Activated CD8-positive, alpha-beta T cell treated with anti-CD3 and anti-CD28 coated beads, Interleukin-2, amount 10 ng/mL, durations not matched to agents 7 days and 5 days (primary cell): ENCODE measurements around the gene CACNB2. TPM values are rescaled to one million over a fixed set of nuclear protein-coding genes. Genes with fewer than 3 reads are reported as not detected.
"Not testable (repeated sequence)": the region's sequence is repeated elsewhere in the genome, so short reads cannot be mapped to it uniquely, and the experiment has no call there.

ENCODE experiments used
- ATAC-seq: fragments of 150-1000 bp; cut with Tn5 transposase; one replicate; pipeline ENCODE4 v1.10.0; 2021; ENCODE audit warnings: moderate library complexity
- CTCF ChIA-PET: fragments of 350-600 bp; sonication (Branson Sonifier 250); formaldehyde crosslinking; loops from one replicate; lab custom pipeline; 2021; ENCODE audit warnings: antibody characterized with exemption; lab: Charles Lee
- POLR2A ChIA-PET: fragments of 350-600 bp; sonication (Branson Sonifier 250); formaldehyde crosslinking; loops from one replicate; lab custom pipeline; 2021; ENCODE audit warnings: antibody characterized with exemption; lab: Charles Lee
- DNase-seq: peaks from one replicate; pipeline ENCODE4 v3.0.0-alpha.2; 2020
- H3K27ac Mint-ChIP-seq: one replicate; pipeline ENCODE4 v1.8.0; 2021; ENCODE audit warnings: mild to moderate bottlenecking, mixed read lengths
- H3K27me3 Mint-ChIP-seq: one replicate; pipeline ENCODE4 v1.8.0; 2021; ENCODE audit warnings: low read depth, mixed read lengths
- H3K36me3 Mint-ChIP-seq: one replicate; pipeline ENCODE4 v1.8.0; 2021; ENCODE audit warnings: low read depth, mixed read lengths
- H3K4me1 Mint-ChIP-seq: one replicate; pipeline ENCODE4 v1.8.0; 2021; ENCODE audit warnings: low read depth, mixed read lengths
- H3K4me3 Mint-ChIP-seq: one replicate; pipeline ENCODE4 v1.8.0; 2021; ENCODE audit warnings: mild to moderate bottlenecking, mixed read lengths
- H3K9me3 Mint-ChIP-seq: one replicate; pipeline ENCODE4 v1.8.0; 2022; ENCODE audit warnings: mixed read lengths; ENCODE audit not compliant: insufficient read depth
- total RNA-seq, 2 experiments: library from RNA; stranded (reverse); gene quantifications; one replicate each; pipeline ENCODE4 v1.2.3, GENCODE V29; 2021

Gene CACNB2
- total RNA-seq, 2 experiments from 2014 or later = not detected

DNA sequence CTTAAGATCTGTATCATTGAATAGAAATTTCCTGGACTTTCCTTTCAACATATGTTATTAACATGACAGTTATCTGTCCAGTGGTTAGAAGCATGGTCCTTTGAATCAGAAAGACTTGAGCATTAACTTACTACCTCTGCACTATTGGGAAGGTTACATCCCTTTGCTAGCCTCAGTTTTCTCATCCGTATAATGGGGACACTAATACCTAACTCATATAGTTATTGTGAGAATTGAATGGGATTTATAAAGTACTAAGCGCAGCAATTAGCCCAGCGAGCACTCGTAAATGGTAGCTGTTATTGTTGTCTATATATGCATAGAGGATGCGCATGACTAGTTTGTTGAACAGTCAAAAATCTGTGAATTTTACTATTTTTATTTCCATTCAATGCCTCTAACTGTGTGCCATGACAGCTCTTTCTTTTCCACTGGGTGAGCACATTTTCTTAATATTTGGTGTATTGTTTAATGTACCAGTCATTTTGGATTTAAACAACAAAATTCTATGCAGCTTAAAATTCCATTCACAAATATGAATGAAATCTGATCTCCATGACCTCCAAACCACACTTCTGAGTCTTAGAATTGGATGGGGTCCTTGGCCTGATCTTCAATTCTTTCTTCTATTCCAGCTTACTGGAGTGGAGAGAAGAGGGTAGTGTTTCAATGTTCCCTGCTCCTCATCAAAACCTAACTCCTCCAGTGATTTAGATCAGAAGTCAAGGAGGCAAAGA, 65.0 kb downstream of the CACNB2 start:
- H3K9me3 Mint-ChIP-seq = no peaks in the 10 kb centered on the region
- ChIA-PET POLR2A (no interaction called here), CTCF (interaction anchor here (0.7 kb wide), 1 partner anchor 53 kb away, joined by 3 read pairs; no protein-coding TSS in a partner anchor)
- H3K27me3 Mint-ChIP-seq = peaks cover 3% of the 10 kb centered on the region
- H3K36me3 Mint-ChIP-seq = no peaks in the 10 kb centered on the region
- H3K4me3 Mint-ChIP-seq = no peak overlapping the region
- H3K27ac Mint-ChIP-seq = no peak overlapping the region
- DNase-seq (no peak), ATAC-seq (no peak)
- H3K4me1 Mint-ChIP-seq = no peaks in the 10 kb centered on the region

- POLR2A ChIA-PET, H3K4me1 Mint-ChIP-seq, CTCF ChIA-PET, H3K36me3 Mint-ChIP-seq, H3K27ac Mint-ChIP-seq, H3K27me3 Mint-ChIP-seq, ATAC-seq, H3K4me3 Mint-ChIP-seq, DNase-seq, H3K9me3 Mint-ChIP-seq: not testable (repeated sequence)
Measured at GRCh38 chr10:18208186-18208585, 68.0 kb downstream of the CACNB2 start.

- Mint-ChIP-seq H3K9me3 (no peaks in the 10 kb centered on the region), H3K4me1 (no peaks in the 10 kb centered on the region), H3K36me3 (no peaks in the 10 kb centered on the region), H3K27ac (no peak overlapping the region), H3K27me3 (no peaks in the 10 kb centered on the region), H3K4me3 (no peak overlapping the region)
- ChIA-PET CTCF (no interaction called here), POLR2A (no interaction called here)
- DNase-seq (no peak), ATAC-seq (no peak)
Measured at GRCh38 chr10:18209241-18209640, 69.0 kb downstream of the CACNB2 start.

DNA sequence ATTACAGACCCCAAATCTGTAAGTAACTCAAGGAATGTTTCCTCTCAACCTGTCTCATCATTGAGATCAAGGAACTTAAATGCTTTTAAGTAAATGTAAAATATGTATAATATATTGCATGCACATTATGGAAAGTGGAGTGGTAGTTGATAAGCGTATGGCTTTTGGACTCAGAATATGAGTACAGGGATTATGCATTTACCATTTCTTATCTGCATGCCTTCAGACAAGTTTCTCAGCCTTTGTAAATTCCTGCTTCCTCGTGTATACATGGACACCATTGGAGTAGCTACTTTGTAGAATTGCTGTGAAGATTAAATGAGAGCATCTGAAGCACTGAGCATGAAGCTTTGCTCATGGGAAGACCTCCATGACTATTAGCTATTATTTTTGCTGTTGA, 70.5 kb downstream of the CACNB2 start:
- H3K27me3 Mint-ChIP-seq = no peaks in the 10 kb centered on the region

GRCh38 chr10:18211862-18212261, 71.6 kb downstream of the CACNB2 start:
- H3K9me3 Mint-ChIP-seq = no peaks in the 10 kb centered on the region
- no peak overlapping the region for H3K27ac Mint-ChIP-seq
- H3K4me3 Mint-ChIP-seq = no peak overlapping the region
- no peak for ATAC-seq
- no peaks in the 10 kb centered on the region for H3K36me3 Mint-ChIP-seq
- CTCF ChIA-PET = no interaction called here
- POLR2A ChIA-PET = no interaction called here
- no peak for DNase-seq
- no peaks in the 10 kb centered on the region for H3K27me3 Mint-ChIP-seq
- no peaks in the 10 kb centered on the region for H3K4me1 Mint-ChIP-seq

More for the DNA sequence above, 70.5 kb downstream of the CACNB2 start:
- Mint-ChIP-seq H3K4me1 (no peaks in the 10 kb centered on the region), H3K36me3 (no peaks in the 10 kb centered on the region), H3K27ac (no peak overlapping the region), H3K9me3 (no peaks in the 10 kb centered on the region), H3K4me3 (no peak overlapping the region)
- POLR2A ChIA-PET = no interaction called here
- CTCF ChIA-PET = no interaction called here
- ATAC-seq (no peak), DNase-seq (no peak)

- H3K9me3 Mint-ChIP-seq = no peaks in the 10 kb centered on the region
- no peak overlapping the region for H3K27ac Mint-ChIP-seq
- CTCF ChIA-PET = no interaction called here
- no peak for DNase-seq
- POLR2A ChIA-PET = no interaction called here
- no peaks in the 10 kb centered on the region for H3K27me3 Mint-ChIP-seq
- H3K36me3 Mint-ChIP-seq = no peaks in the 10 kb centered on the region
- ATAC-seq = no peak
- H3K4me3 Mint-ChIP-seq = no peak overlapping the region
- H3K4me1 Mint-ChIP-seq = no peaks in the 10 kb centered on the region
Measured at GRCh38 chr10:18213271-18213670, 73.0 kb downstream of the CACNB2 start.

DNA sequence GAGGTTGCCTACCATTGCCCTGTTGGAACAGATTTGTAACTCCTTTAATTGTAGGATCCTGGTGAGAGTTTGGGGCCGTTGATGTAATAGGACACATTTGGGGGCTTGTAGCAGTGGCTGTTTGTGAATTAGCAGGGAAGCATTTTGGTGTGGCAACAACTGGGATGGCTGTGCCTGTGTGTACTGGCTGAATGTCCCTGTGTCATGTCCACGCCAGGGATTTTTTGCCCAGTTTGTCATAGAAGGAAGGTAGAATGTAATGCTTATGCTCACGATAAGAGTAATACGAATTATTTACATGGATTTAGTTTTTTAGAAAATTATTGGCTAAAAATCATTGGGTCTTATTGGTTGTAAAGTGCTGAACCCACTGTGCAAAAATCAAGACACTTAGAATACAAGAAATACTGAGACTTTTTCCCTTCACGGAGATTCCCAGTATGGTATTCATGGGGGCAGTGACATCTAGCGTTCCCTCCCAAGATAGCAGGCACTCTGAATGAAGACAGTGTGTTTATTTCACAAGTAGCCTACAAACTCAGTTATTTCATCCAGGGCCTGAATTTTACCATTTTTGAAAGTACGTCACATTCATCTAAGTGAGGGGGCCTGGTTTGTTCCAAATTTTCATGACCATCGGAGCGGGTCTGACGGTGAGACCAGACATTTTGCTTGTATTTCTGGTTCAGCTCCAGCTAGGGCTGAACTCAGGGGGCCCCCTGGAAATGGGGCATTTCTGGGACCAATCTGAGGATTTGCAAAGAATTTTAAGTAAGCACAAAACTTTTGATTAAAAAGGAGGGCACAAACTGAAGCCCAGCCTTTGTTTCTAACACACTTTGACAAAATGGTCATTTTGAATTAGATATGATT, 74.7 kb downstream of the CACNB2 start:
- ChIA-PET CTCF (no interaction called here), POLR2A (no interaction called here)
- H3K4me1 Mint-ChIP-seq = no peaks in the 10 kb centered on the region
- ATAC-seq (no peak), DNase-seq (peak; percentile 30)
- H3K4me3 Mint-ChIP-seq = no peak overlapping the region
- H3K27ac Mint-ChIP-seq = no peak overlapping the region
- H3K9me3 Mint-ChIP-seq = no peaks in the 10 kb centered on the region
- no peaks in the 10 kb centered on the region for H3K27me3 Mint-ChIP-seq
- H3K36me3 Mint-ChIP-seq = no peaks in the 10 kb centered on the region

- ChIA-PET CTCF (interaction anchor here (0.7 to 1.0 kb wide), 2 partner anchors 19 to 1389 kb away, joined by 3 read pairs; no protein-coding TSS in a partner anchor), POLR2A (no interaction called here)
- no peaks in the 10 kb centered on the region for H3K4me1 Mint-ChIP-seq
- DNase-seq (no peak), ATAC-seq (no peak)
- no peaks in the 10 kb centered on the region for H3K36me3 Mint-ChIP-seq
- H3K9me3 Mint-ChIP-seq = no peaks in the 10 kb centered on the region
- no peak overlapping the region for H3K27ac Mint-ChIP-seq
- no peaks in the 10 kb centered on the region for H3K27me3 Mint-ChIP-seq
- H3K4me3 Mint-ChIP-seq = no peak overlapping the region
Measured at GRCh38 chr10:18216482-18216881, 76.3 kb downstream of the CACNB2 start.

DNA sequence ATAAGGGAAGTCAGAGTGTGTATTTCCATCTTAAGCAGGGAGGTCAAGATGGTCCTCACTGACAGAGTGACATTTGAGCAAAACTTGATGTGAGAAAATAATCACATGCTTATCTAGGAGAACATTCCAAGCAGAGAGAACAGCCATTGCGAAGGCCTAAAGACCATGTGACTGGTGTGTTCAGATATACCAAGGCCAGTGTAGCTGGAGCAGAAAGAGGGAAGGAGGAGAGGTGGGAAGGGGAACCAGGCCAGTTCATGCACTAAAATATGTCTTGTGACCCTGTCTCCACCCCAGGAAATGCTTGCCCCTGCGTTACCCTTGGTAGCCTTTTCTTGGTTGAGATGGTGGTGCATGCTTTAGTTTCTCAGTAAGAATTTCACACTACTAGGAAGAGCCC, 77.4 kb downstream of the CACNB2 start:
- no peaks in the 10 kb centered on the region for H3K9me3 Mint-ChIP-seq
- no peak overlapping the region for H3K4me3 Mint-ChIP-seq
- H3K27ac Mint-ChIP-seq = no peak overlapping the region
- no peaks in the 10 kb centered on the region for H3K36me3 Mint-ChIP-seq
- ChIA-PET POLR2A (no interaction called here), CTCF (no interaction called here)
- no peak for DNase-seq
- H3K27me3 Mint-ChIP-seq = no peaks in the 10 kb centered on the region
- ATAC-seq = no peak
- H3K4me1 Mint-ChIP-seq = no peaks in the 10 kb centered on the region

GRCh38 chr10:18219146-18219545, 78.9 kb downstream of the CACNB2 start:
- POLR2A ChIA-PET = no interaction called here
- CTCF ChIA-PET = no interaction called here
- Mint-ChIP-seq H3K36me3 (no peaks in the 10 kb centered on the region), H3K27me3 (no peaks in the 10 kb centered on the region), H3K4me1 (no peaks in the 10 kb centered on the region), H3K27ac (no peak overlapping the region), H3K4me3 (no peak overlapping the region), H3K9me3 (no peaks in the 10 kb centered on the region)
- DNase-seq (no peak), ATAC-seq (no peak)

- H3K27me3 Mint-ChIP-seq = no peaks in the 10 kb centered on the region
- DNase-seq = no peak
- no peak for ATAC-seq
- ChIA-PET POLR2A (no interaction called here), CTCF (no interaction called here)
- H3K9me3 Mint-ChIP-seq = no peaks in the 10 kb centered on the region
- H3K4me3 Mint-ChIP-seq = no peak overlapping the region
- H3K4me1 Mint-ChIP-seq = no peaks in the 10 kb centered on the region
- no peaks in the 10 kb centered on the region for H3K36me3 Mint-ChIP-seq
- H3K27ac Mint-ChIP-seq = no peak overlapping the region
Measured at GRCh38 chr10:18221123-18221522, 80.9 kb downstream of the CACNB2 start.

DNA sequence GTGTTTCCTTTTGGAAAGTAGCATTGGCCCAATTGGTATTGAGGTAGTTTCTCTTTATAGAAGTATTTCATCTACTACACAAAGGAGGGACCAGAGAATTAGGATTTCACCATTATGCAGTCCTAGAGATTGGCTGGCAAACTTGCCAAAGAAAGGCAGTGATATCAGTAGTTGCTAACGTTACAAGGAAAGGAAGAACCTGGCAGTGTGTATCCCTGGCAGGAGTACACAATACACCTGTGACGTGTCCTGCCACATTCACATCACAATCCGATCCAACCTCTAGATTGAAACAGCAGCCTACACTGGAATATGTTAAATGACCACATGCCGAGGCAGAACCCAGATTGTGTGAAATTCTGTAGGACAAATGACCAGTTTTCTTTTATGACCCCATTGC, 81.7 kb downstream of the CACNB2 start:
- POLR2A ChIA-PET = no interaction called here
- DNase-seq (no peak), ATAC-seq (no peak)
- Mint-ChIP-seq H3K4me1 (no peaks in the 10 kb centered on the region), H3K27ac (no peak overlapping the region), H3K27me3 (no peaks in the 10 kb centered on the region), H3K4me3 (no peak overlapping the region), H3K36me3 (no peaks in the 10 kb centered on the region), H3K9me3 (no peaks in the 10 kb centered on the region)
- CTCF ChIA-PET = no interaction called here
